Transverse colon (tissue), 4 donors: ENCODE results near the gene CCDC50. TPM values are rescaled to one million over a fixed set of nuclear protein-coding genes. Genes with fewer than 3 reads are reported as not detected.

ENCODE experiments used
- DNase-seq: peaks from one replicate; pipeline ENCODE4 v3.0.0-alpha.2; 2019
- H3K27ac ChIP-seq, 4 donors: fragments of 200-600 bp; sonication (generic); 2 replicates each; pipeline ENCODE4 v1.5.1; 2016 to 2018; ENCODE audit warnings: inconsistent platforms in 4 of 4
- H3K27me3 ChIP-seq: fragments of 200-600 bp; sonication (generic); 2 replicates; pipeline ENCODE4 v1.5.1; 2017; ENCODE audit warnings: inconsistent platforms
- H3K36me3 ChIP-seq, 4 donors: fragments of 200-600 bp; sonication (generic); 2 replicates each; pipeline ENCODE4 v1.5.1; 2017 to 2019; ENCODE audit warnings: inconsistent platforms in 4 of 4
- H3K4me1 ChIP-seq, 4 donors: fragments of 200-600 bp; sonication (generic); 2 replicates each; pipeline ENCODE4 v1.5.1; 2017 to 2020; ENCODE audit warnings: inconsistent platforms in 4 of 4
- H3K4me3 ChIP-seq, 4 donors: fragments of 200-600 bp; sonication (generic); 1 replicate in 1 of 4; 2 replicates in 3 of 4; pipeline versions ENCODE4 v1.5.1 to v1.6.1; 2017 to 2019; ENCODE audit warnings: inconsistent platforms in 4 of 4
- H3K9me3 ChIP-seq, 2 donors: fragments of 200-600 bp; sonication (generic); 2 replicates each; pipeline ENCODE4 v1.5.1; 2017 to 2019; ENCODE audit warnings: inconsistent platforms in 2 of 2
- CTCF ChIP-seq, 5 experiments: fragments of 200-600 bp in 3 of 5; fragments of 450-650 bp in 2 of 5; sonication (generic) in 3 of 5; IDR thresholded peaks; 1 replicate in 2 of 5; 2 replicates in 3 of 5; pipeline ENCODE4 v1.5.1; 2016 to 2017; ENCODE audit warnings: antibody characterized with exemption in 5 of 5, inconsistent platforms in 3 of 5, mild to moderate bottlenecking in 2 of 5, moderate library complexity in 1 of 5
- EP300 ChIP-seq: sonication (generic); formaldehyde crosslinking; IDR thresholded peaks from one replicate; pipeline ENCODE4 v1.6.1; 2017; ENCODE audit warnings: antibody characterized with exemption, low read depth
- POLR2A ChIP-seq: fragments of 450-650 bp; IDR thresholded peaks from one replicate; pipeline ENCODE4 v1.6.1; 2016; ENCODE audit warnings: antibody characterized with exemption, mild to moderate bottlenecking, moderate library complexity
- POLR2AphosphoS5 ChIP-seq, 3 donors: sonication (generic); formaldehyde crosslinking; IDR thresholded peaks; one replicate each; pipeline ENCODE4 v1.6.1; 2016; ENCODE audit warnings: antibody characterized with exemption in 3 of 3
- WGBS, 2 donors: methylation state at CpG; one replicate each; pipeline ENCODE4 v1.1.5; 2018; ENCODE audit warnings: low coverage in 1 of 2; 5-methylcytosine and 5-hydroxymethylcytosine counted together
- in situ Hi-C, 4 donors: fragments of 200-750 bp; cut with MboI; loops; one replicate each; pipeline versions ENCODE4 v1.15.0 to v1.15.1; 2017; ENCODE audit warnings: low sequenced_read_pairs in 3 of 4, low pct_ligation_motif_present in 1 of 4, low pct_unique_long_range_greater_than_20kb in 1 of 4
- intact Hi-C: fragments of 100-400 bp; cut with DNase I; formaldehyde crosslinking; loops from one replicate; pipeline ENCODE4 v1.15.1; 2023; ENCODE audit warnings: low total_unique reads
- total RNA-seq, 4 donors: library from RNA; depleted of rRNA; stranded (reverse); fragments of >200 nt; gene quantifications; one replicate each; pipeline ENCODE4 v1.1.0, GENCODE V29; 2016

The CCDC50 gene
- total RNA-seq, 4 donors from 2014 or later, result 61.3 to 78.0 (median 69.5) TPM

GRCh38 chr3:191327526-191327925 lies 1.7 kb upstream of the CCDC50 start:
- in situ Hi-C loops, result no loop called here
- no peak overlapping the region for H3K4me3 ChIP-seq

GRCh38 chr3:191328383-191328961 lies 722 bp upstream of the CCDC50 start:
- intact Hi-C loops, result no loop called here
- 62 to 97% methylated on average over 4 to 9 of the region's 9 CpGs for WGBS, 2 donors
- Histone ChIP-seq H3K9me3 (no peaks in the 10 kb centered on the region), H3K4me3 (peak overlapping the region in 3 of 4 donors; percentile 85 to 98 (median 87)), H3K27ac (peak overlapping the region; percentile 92 to 98 (median 96)), H3K36me3 (no peaks in the 10 kb centered on the region), H3K4me1 (peaks cover 0 to 32% (median 21%) of the 10 kb centered on the region in 4 donors), H3K27me3 (no peaks in the 10 kb centered on the region)
- TF ChIP-seq EP300 (no peak), POLR2AphosphoS5 (IDR thresholded peaks at IDR 0.05) (no peak), CTCF (IDR thresholded peaks at IDR 0.05) (no peak), POLR2A (no peak)
- DNase-seq, result no peak
- in situ Hi-C loops, result no loop called here

More at GRCh38 chr3:191327526-191327925, 1.7 kb upstream of the CCDC50 start:
- no peak for TF ChIP-seq POLR2AphosphoS5 (IDR thresholded peaks at IDR 0.05)
- no peak for TF ChIP-seq POLR2A
- TF ChIP-seq CTCF (IDR thresholded peaks at IDR 0.05), result no peak
- TF ChIP-seq EP300, result no peak
- H3K27ac ChIP-seq, result no peak overlapping the region
- H3K36me3 ChIP-seq, result no peaks in the 10 kb centered on the region
- no peaks in the 10 kb centered on the region for H3K9me3 ChIP-seq
- intact Hi-C loops, result no loop called here
- peaks cover 0 to 23% (median 14%) of the 10 kb centered on the region in 4 donors for H3K4me1 ChIP-seq
- no peak for DNase-seq
- WGBS, 2 donors, result 58 to 66% methylated on average over 2 of the region's 2 CpGs
- H3K27me3 ChIP-seq, result no peaks in the 10 kb centered on the region

GRCh38 chr3:191329654-191330529 lies 698 bp downstream of the CCDC50 start, which contains the start of gene UTS2B:
Gene UTS2B, minus strand, starts transcription at chr3:191330526. Its CDS starts 48,337 bp downstream, at chr3:191282189.
- intact Hi-C loops (no loop called here), in situ Hi-C loops (no loop called here)
- H3K4me1 ChIP-seq, result peaks cover 0 to 43% (median 25%) of the 10 kb centered on the region in 4 donors

More at GRCh38 chr3:191329654-191330529, 698 bp downstream of the CCDC50 start, which contains the start of gene UTS2B:
- peak; percentile 69 for DNase-seq
- Histone ChIP-seq H3K36me3 (no peaks in the 10 kb centered on the region), H3K9me3 (no peaks in the 10 kb centered on the region), H3K27ac (peak within 1 kb of the TSS; percentile 92 to 98 (median 96)), H3K4me3 (peak within 1 kb of the TSS; percentile 46 to 98 (median 86)), H3K27me3 (no peaks in the 10 kb centered on the region)
- TF ChIP-seq CTCF (IDR thresholded peaks at IDR 0.05) (no peak), POLR2A (no peak)
- WGBS, 2 donors, result 5 to 14% methylated on average over 7 to 22 of the region's 37 CpGs
